ENCODE data around the gene MAN2B1.
"Not testable (repeated sequence)": the region's sequence is repeated elsewhere in the genome, so short reads cannot be mapped to it uniquely, and the experiment has no call there.

- TF ChIP-seq CTCF (IDR thresholded peaks at IDR 0.05; ENCODE audit: low read depth, low read length); EZH2phosphoT487 (IDR thresholded peaks at IDR 0.05; ENCODE audit: low read depth): not testable (repeated sequence)
Observed at GRCh38 chr19:12713304-12713703, 46.8 kb upstream of the MAN2B1 start.
